Transverse colon (tissue), 4 donors: ENCODE data around the gene DOCK10. TPM values are rescaled to one million over a fixed set of nuclear protein-coding genes. Genes with fewer than 3 reads are reported as not detected.

Experiments
- DNase-seq: peaks from one replicate; pipeline ENCODE4 v3.0.0-alpha.2; 2019
- H3K27ac ChIP-seq, 4 donors: fragments of 200-600 bp; sonication (generic); 2 replicates each; pipeline ENCODE4 v1.5.1; 2016 to 2018; ENCODE audit warnings: inconsistent platforms in 4 of 4
- H3K27me3 ChIP-seq: fragments of 200-600 bp; sonication (generic); 2 replicates; pipeline ENCODE4 v1.5.1; 2017; ENCODE audit warnings: inconsistent platforms
- H3K36me3 ChIP-seq, 4 donors: fragments of 200-600 bp; sonication (generic); 2 replicates each; pipeline ENCODE4 v1.5.1; 2017 to 2019; ENCODE audit warnings: inconsistent platforms in 4 of 4
- H3K4me1 ChIP-seq, 4 donors: fragments of 200-600 bp; sonication (generic); 2 replicates each; pipeline ENCODE4 v1.5.1; 2017 to 2020; ENCODE audit warnings: inconsistent platforms in 4 of 4
- H3K4me3 ChIP-seq, 4 donors: fragments of 200-600 bp; sonication (generic); 1 replicate in 1 of 4; 2 replicates in 3 of 4; pipeline versions ENCODE4 v1.5.1 to v1.6.1; 2017 to 2019; ENCODE audit warnings: inconsistent platforms in 4 of 4
- H3K9me3 ChIP-seq, 2 donors: fragments of 200-600 bp; sonication (generic); 2 replicates each; pipeline ENCODE4 v1.5.1; 2017 to 2019; ENCODE audit warnings: inconsistent platforms in 2 of 2
- CTCF ChIP-seq, 5 experiments: fragments of 200-600 bp in 3 of 5; fragments of 450-650 bp in 2 of 5; sonication (generic) in 3 of 5; IDR thresholded peaks; 1 replicate in 2 of 5; 2 replicates in 3 of 5; pipeline ENCODE4 v1.5.1; 2016 to 2017; ENCODE audit warnings: antibody characterized with exemption in 5 of 5, inconsistent platforms in 3 of 5, mild to moderate bottlenecking in 2 of 5, moderate library complexity in 1 of 5
- EP300 ChIP-seq: sonication (generic); formaldehyde crosslinking; IDR thresholded peaks from one replicate; pipeline ENCODE4 v1.6.1; 2017; ENCODE audit warnings: antibody characterized with exemption, low read depth
- POLR2A ChIP-seq: fragments of 450-650 bp; IDR thresholded peaks from one replicate; pipeline ENCODE4 v1.6.1; 2016; ENCODE audit warnings: antibody characterized with exemption, mild to moderate bottlenecking, moderate library complexity
- POLR2AphosphoS5 ChIP-seq, 3 donors: sonication (generic); formaldehyde crosslinking; IDR thresholded peaks; one replicate each; pipeline ENCODE4 v1.6.1; 2016; ENCODE audit warnings: antibody characterized with exemption in 3 of 3
- WGBS, 2 donors: methylation state at CpG; one replicate each; pipeline ENCODE4 v1.1.5; 2018; ENCODE audit warnings: low coverage in 1 of 2; 5-methylcytosine and 5-hydroxymethylcytosine counted together
- in situ Hi-C, 4 donors: fragments of 200-750 bp; cut with MboI; loops; one replicate each; pipeline versions ENCODE4 v1.15.0 to v1.15.1; 2017; ENCODE audit warnings: low sequenced_read_pairs in 3 of 4, low pct_ligation_motif_present in 1 of 4, low pct_unique_long_range_greater_than_20kb in 1 of 4
- intact Hi-C: fragments of 100-400 bp; cut with DNase I; formaldehyde crosslinking; loops from one replicate; pipeline ENCODE4 v1.15.1; 2023; ENCODE audit warnings: low total_unique reads
- total RNA-seq, 4 donors: library from RNA; depleted of rRNA; stranded (reverse); fragments of >200 nt; gene quantifications; one replicate each; pipeline ENCODE4 v1.1.0, GENCODE V29; 2016

Gene DOCK10
- total RNA-seq, 4 donors from 2014 or later: 5.2 to 64.7 (median 14.5) TPM

DNA sequence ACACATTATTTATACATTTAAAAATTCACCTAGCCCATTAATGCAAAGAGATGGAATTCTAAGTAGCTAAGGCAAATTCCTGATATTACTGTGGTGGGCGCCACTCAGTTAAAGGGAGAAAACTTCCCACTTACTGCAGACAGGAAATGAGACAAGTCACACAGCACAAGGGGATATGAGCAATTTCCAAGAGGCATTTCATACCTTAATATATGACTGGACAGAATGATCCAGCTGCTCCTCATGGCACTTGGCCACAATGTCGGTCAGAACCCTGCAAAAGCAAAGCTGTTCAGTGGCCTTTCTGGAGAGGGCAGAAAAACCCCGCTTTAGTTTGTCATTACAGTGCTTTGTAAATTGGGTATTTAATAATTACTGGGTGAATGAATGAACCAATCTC, 204.7 kb downstream of the DOCK10 start:
- peaks cover 0 to 8% (median 0%) of the 10 kb centered on the region in 4 donors for H3K36me3 ChIP-seq
- no peak overlapping the region for H3K4me3 ChIP-seq
- no peak overlapping the region for H3K27ac ChIP-seq
- H3K4me1 ChIP-seq: no peaks in the 10 kb centered on the region
- in situ Hi-C loops: no loop called here
- TF ChIP-seq POLR2A (no peak), EP300 (no peak), CTCF (IDR thresholded peaks at IDR 0.05) (no peak), POLR2AphosphoS5 (IDR thresholded peaks at IDR 0.05) (no peak)
- intact Hi-C loops: no loop called here
- DNase-seq: no peak
- WGBS, 2 donors: 64 to 89% methylated on average over 3 of the region's 3 CpGs
- no peaks in the 10 kb centered on the region for H3K9me3 ChIP-seq
- no peaks in the 10 kb centered on the region for H3K27me3 ChIP-seq

- peaks cover 0 to 8% (median 0%) of the 10 kb centered on the region in 4 donors for H3K36me3 ChIP-seq
- in situ Hi-C loops: no loop called here
Observed at GRCh38 chr2:224837066-224837465, 205.2 kb downstream of the DOCK10 start.

DNA sequence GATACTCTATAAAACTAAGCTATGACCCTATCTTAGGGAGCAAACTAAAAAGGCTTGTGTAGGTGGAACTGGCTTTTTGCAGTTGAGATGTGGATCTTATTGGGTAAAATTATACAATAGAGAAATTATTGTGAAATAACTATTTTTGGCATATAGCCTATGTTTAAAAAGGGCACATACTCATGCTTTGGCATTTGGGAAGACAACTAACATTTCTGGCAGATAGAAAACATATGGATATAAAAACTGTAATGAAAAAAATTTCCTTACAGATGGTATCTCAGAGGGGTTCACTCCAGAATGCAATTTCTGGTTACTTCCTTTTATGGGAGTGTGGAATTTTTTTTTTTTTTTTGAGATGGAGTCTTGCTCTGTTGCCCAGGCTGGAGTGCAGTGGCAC, 206.0 kb downstream of the DOCK10 start:
- Histone ChIP-seq H3K4me3 (no peak overlapping the region), H3K9me3 (no peaks in the 10 kb centered on the region), H3K27me3 (no peaks in the 10 kb centered on the region), H3K36me3 (peaks cover 0 to 8% (median 0%) of the 10 kb centered on the region in 4 donors), H3K27ac (no peak overlapping the region), H3K4me1 (no peaks in the 10 kb centered on the region)
- intact Hi-C loops (no loop called here), in situ Hi-C loops (no loop called here)
- DNase-seq: no peak
- no peak for TF ChIP-seq POLR2AphosphoS5 (IDR thresholded peaks at IDR 0.05)
- no peak for TF ChIP-seq EP300
- no peak for TF ChIP-seq POLR2A
- TF ChIP-seq CTCF (IDR thresholded peaks at IDR 0.05): no peak

More at GRCh38 chr2:224837066-224837465, 205.2 kb downstream of the DOCK10 start:
- 80 to 93% methylated on average over 1 to 2 of the region's 2 CpGs for WGBS, 2 donors
- TF ChIP-seq POLR2A: no peak
- Histone ChIP-seq H3K4me3 (no peak overlapping the region), H3K4me1 (no peaks in the 10 kb centered on the region), H3K27ac (no peak overlapping the region), H3K9me3 (no peaks in the 10 kb centered on the region), H3K27me3 (no peaks in the 10 kb centered on the region)
- intact Hi-C loops: no loop called here
- DNase-seq: no peak

GRCh38 chr2:224835405-224835804, 206.9 kb downstream of the DOCK10 start:
- no peak for DNase-seq
- WGBS, 2 donors: 93% methylated on average over 5 to 6 of the region's 6 CpGs
- Histone ChIP-seq H3K27me3 (no peaks in the 10 kb centered on the region), H3K9me3 (no peaks in the 10 kb centered on the region), H3K4me1 (no peaks in the 10 kb centered on the region), H3K4me3 (no peak overlapping the region), H3K36me3 (peaks cover 0 to 2% (median 0%) of the 10 kb centered on the region in 4 donors), H3K27ac (no peak overlapping the region)
- intact Hi-C loops (no loop called here), in situ Hi-C loops (no loop called here)
- TF ChIP-seq POLR2AphosphoS5 (IDR thresholded peaks at IDR 0.05) (no peak), EP300 (no peak), CTCF (IDR thresholded peaks at IDR 0.05) (no peak), POLR2A (no peak)

GRCh38 chr2:224833986-224834385, 208.3 kb downstream of the DOCK10 start:
- H3K27me3 ChIP-seq: no peaks in the 10 kb centered on the region
- no peaks in the 10 kb centered on the region for H3K4me1 ChIP-seq
- intact Hi-C loops: no loop called here
- H3K36me3 ChIP-seq: no peaks in the 10 kb centered on the region
- no peak overlapping the region for H3K4me3 ChIP-seq
- no peak overlapping the region for H3K27ac ChIP-seq
- in situ Hi-C loops: no loop called here
- TF ChIP-seq CTCF (IDR thresholded peaks at IDR 0.05): no peak
- no peak for TF ChIP-seq POLR2AphosphoS5 (IDR thresholded peaks at IDR 0.05)
- TF ChIP-seq EP300: no peak
- no peak for TF ChIP-seq POLR2A
- DNase-seq: no peak
- no peaks in the 10 kb centered on the region for H3K9me3 ChIP-seq
- 93 to 100% methylated on average over 2 of the region's 2 CpGs for WGBS, 2 donors
